Cerebellar cortex (tissue), 1 donor: ENCODE measurements around the gene AKT2.

Source experiments
- DNase-seq: peaks from one replicate; pipeline ENCODE4 v3.0.0-alpha.2; 2015; ENCODE audit warnings: low spot score

AKT2 gene

DNA sequence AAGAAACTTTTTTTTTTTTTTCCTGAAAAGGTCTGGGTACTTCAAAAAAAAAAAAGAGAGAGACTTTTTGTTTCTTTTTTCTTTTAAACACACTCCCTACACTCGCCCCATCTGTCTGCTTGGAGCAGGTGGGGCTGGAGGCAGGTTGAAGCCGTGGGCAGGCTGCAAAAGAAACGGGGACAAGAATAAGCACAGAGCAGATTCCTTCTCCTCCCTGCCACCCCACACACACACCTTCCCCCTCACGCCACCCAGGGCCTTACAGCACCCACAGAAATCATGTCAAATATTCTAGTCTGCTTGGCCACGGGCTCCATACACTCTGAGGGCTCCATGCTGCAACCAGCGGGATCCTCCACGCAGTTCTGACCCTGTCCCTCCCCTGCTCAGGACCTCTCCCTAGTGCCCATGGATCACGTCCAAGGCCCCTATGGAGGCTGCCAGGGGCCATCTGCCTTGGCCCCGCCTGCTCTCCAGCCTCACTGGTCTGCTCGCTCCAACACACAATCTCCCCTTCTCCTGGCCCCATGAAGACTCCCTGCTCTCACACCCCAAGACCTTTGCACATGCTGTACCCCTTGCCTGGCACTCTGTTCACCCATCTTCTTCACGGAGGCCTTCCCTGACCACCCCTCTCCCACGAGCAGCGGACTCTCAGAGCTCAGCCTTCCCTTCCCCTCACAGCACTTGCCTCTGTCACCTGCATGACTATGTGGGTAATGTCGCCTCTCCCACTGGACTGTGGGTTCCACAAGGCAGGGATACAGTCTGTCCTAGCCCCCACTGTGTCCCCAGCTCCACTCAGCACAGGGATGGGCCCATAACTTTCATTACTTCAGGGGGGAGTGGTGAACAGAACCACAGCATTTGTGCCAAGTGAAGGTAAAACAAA, 11.4 kb downstream of the AKT2 start:
- peak; percentile 73 for DNase-seq

DNA sequence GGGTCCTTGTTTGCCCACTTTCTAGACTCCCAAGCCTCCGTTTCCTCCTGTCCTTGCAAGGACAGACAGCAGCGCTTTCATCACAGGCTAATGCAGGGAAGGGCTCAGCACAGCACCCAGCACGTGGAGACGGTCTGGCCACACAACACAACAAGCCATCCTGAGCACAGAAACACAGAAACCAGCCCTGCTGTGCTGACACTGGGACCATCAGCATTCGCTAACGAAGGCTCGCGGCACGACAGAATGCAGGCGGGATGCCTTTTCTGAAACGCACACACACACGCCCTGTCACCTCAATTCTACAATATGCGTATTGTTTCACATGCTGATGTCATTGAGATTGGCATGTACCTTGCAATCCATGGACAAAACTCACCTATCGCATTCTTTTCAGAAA, 12.9 kb downstream of the AKT2 start:
- DNase-seq = no peak

DNA sequence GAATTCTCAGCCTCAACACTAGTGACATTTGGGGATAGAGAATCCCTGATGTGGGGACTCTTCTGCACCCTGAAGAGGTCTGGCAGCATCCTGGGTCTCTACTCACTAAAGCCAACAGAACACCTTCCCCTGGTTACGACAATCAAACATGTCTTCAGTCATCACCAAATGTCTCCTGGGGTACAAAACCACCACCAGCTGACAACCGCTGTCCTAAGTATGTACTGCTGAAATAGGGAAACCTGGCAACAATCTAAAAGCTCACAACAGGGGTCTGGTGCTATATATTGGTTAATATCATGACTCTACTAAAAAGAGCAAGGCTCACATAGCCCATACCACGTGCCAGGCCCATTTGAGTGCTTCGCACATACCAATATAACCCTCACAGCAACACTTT, 13.4 kb downstream of the AKT2 start:
- no peak for DNase-seq

DNA sequence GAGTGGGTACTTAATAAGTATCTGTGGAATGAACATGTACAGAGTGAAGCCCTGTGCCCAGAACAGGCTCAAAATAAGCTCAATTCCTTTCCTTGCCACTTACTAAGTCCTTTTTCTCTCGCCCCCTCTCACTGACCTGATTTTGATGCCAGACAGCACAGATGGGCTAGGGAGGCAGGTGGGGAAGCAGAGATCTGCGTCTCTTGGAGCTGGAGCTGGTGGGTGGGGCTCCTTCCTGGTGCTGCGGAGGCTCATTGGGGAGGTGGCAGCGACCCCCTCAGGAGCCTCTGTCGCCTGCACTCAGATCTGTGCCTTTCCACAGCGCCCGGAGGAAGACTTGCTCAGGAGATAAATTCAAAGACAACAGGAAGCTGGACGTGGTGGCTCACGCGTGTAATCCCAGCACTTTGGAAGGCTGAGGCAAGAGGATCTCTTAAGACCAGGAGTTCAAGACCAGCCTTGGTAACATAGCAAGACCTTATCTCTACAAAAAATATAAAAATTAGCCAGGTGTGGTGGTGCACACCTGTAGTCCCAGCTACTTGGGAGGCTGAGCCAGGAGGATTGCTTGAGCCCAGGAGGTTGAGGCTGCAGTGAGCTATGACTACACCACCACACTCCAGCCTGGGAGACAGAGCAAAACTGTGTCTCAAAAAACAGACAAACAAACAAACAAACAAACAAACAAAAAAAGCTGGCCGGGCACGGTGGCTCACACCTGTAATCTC, 14.6 kb downstream of the AKT2 start:
- DNase-seq = peak; percentile 95

DNA sequence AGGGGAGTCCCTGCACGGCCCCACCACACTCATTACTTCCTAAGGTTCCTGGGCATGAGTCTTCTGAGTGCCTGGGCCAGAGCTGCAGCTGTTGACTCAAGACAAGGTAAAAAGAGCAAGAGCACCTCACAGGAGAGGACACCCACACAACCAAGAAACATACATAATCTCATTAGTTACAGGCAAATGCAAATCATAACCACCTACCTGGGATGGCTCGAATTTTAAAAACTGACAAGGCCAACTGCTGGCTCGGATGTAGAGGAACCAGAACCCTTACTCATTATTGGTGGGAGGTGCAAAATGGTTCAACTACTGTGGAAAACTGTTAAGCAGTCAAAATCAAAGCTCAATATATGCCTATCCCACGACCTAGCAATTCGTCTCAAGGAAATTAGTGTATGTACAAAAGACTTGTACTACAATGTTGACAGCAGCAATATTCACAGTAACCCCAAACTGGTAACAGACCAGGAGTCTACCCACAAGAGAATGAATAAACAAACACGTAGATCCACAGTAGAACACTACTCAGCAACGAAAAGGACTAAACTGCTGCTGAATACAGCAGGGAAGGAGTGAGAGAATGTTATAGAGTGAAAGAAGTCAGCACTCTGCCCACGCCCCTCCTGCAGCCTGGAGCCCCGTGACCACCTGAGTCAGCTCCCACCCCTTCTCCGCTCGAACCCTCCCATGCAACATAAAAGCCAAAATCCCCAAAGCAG, 15.8 kb downstream of the AKT2 start:
- no peak for DNase-seq

DNA sequence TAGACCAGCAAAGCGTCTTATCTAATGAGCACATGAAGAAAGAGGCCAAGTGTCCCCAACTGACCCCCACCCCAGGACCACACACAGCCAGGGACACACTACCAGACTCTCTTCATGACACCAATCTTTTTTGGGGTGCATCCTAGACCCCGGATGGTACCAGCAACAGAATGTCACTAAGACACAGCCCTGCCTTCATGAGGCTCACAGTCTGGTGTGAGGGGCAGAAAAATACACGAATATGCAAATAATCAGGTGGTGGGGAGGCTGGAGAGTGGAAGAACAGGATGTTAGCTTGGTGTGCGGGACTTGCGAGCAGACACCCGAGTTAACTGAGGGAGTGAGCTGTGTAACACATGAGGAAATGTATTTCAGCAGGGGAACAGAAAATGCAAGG, 17.5 kb downstream of the AKT2 start:
- no peak for DNase-seq

DNA sequence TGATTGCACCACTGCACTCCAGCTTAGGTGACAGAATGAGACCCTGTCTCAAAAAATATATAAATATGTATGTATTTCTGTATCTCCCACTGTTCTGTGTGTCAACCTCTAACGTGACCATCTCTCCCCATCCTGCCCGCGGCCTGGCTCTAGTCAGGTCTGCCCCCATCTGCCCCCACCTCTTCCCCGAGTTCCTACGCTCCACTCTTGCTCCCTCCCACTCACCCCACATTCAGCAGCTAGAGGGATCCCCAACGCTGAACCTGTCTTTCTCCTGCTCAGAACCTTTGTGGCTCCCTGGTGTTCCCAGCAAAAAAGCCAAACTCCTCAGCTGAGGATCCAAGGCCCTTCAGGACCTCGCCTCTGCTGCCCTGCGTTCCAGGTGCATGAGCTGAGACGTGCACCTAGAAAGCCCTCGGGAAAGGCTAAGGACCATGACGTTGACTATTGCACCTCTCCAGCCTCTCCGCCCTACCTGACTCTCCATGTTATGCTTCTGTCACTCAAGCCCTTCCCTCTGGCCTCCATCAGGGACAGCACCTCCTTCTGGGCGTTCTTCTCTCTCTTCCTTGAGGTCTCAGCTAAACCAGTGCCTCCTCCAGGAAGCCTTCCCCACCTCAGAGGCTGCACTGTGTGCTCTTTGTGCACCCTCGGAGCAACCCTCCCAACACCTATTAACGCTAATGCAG, 18.1 kb downstream of the AKT2 start:
- no peak for DNase-seq

DNA sequence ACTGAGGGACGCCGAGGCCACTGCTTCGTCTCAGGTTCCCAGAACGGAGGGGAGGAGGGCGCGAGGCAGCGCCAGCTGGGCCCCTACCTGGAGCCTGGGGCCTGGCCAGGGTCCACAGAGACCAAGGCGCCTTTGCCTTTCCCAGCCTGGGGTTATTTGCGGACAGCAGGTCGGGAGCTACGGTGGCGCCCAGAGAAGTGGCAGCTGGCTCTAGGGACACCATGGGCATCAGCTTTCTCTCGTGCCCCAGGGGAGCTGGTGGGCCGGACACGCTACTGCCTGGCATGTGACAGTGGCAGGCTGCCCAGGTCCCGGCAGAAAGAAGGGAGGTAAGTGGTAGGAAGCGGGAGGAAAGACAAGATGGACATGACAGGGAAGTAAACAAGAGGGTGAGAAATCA, 19.0 kb downstream of the AKT2 start:
- peak; percentile 81 for DNase-seq

DNA sequence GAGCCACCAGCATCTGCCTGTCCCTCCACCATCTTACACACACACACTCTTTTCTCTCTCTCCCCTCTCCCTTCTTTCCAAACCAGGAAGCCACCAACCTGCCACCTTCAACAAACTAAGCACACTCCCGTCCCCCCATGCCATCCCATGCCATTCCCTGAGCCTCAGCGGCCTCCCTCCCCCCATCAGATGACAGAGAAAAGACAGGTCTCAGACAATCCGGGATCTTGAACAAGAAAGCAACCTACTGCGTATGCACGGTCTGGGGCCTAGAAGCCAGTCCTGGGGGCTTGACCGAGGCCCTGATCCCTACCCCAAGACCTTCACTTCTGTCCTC, 19.4 kb downstream of the AKT2 start:
- DNase-seq = no peak

DNA sequence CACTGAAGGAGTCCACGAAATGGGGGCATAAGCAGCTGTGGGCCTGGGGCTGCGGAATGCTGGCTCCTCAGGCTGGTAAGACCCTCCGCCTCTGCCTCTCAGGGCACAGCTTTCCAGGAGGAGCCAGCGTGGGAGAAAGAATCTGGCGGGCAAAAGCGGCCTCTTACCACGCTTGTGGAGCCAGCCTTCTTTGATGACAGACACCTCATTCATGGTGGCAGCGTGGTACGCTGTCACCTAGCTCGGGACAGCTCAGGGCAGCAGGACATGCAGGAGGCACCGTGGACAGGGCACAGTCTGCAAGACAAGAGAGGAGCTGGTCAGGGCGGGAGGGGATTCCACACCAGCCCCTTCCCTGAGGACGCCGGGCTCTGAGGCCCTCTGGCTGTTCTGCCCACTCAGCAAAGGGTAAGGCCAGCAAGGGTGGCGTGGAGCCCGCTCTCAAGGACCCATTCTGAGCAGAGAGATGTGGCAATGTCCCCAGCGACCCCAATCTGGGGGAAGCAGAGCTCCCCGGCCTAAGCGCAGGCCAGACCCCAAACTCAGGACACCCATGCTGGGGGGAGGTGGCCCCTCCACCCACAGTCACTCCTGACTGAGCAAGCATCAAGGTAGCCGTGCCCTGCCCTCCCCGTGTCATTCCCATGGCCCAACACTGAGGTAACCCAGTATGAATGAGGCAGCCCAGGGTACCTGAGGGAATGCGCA, 19.9 kb downstream of the AKT2 start:
- DNase-seq = no peak

DNA sequence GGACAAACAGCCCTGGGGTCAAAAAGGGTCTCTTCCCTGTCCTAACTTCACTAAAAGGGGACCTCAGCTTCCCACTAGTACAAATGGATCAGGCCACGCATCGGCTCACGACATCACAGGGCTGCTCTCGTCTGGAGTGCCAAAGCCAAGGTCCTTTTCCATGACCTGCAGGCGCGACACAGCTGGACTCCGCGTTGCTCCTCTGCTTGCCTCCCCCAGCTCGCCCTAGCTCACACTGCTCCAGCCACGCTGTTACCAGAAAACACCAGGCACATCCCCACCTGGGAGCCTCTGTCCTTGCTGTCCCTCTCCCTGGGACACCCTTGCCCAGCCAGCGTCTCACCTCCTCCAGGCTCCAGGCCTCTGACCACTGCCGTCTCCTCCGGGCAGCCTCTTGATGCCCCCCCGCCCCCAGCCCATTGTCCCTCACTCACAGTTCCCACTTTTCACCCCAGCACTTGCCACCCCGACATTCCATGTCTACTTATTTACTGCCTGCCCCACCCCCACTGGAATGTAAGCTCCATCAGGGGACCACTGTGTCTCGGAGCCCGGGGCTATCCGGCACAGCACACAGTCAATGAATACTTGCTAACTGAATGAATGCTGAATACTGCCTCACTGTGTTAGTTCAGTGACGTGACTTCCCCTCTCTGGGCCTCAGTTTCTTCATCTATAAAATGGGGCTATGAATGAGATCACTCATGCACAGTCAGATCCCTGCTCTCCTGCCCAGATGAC, 20.7 kb downstream of the AKT2 start:
- no peak for DNase-seq

DNA sequence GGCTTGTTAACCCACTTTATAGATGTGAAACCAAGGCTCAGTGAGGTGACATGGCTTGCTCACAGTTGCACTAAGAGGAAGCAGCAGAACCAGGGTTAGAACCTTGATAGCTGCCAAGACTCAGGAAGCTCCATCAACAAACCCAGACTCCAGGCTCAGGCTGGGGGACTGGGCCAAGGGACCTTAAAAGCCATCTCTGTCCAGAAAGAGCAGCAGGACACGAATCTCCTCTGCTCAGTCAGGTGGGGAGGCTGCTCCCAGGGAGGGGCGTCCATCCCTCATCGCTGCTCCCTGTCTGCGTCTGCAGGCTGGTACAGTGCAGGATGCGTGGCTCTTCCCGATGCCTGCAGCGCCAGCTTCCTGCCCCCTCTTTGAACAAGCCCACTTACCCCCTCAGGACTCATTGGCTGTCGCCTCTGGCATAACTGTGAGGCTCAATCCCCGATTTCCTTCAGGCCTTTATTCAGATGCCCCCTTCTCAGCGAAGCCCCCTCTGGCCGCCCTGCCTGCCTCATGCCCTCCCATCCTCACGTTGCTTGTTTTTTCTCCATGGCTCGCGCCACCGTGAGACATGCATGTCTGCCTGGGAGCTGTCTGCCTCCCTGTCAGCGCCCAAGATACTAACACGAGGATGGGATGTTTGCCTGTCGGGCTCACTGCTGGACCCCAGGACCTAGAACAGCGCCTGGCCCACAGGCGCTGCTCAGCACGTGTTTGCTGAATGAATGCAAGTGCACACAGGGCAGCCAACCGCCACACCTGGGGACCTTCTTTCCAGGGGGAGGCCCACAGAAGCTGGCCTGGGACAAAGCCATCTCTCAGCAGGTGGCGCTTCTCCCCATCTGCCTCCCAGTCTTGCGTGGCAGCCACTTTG, 21.5 kb downstream of the AKT2 start:
- peak; percentile 67 for DNase-seq

DNA sequence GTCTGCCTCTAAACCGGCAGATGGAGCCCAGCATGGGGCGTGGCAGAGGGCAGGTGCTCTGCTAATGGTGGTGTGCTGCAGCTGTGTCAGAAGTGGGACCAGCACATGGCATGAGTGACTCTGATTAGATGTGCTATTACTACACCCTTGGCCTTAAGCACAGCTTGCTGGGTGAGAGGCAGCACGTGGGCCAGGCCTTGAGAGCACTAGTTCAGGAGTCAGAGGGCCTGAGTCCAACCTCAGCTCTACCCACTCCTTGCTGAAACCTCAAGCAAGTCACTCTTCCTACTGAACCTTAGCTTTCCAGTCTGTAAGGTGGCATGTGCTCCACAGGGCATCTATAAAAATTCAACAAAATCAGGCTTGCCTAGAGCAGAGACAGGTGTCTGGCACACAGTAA, 22.7 kb downstream of the AKT2 start:
- DNase-seq = no peak

DNA sequence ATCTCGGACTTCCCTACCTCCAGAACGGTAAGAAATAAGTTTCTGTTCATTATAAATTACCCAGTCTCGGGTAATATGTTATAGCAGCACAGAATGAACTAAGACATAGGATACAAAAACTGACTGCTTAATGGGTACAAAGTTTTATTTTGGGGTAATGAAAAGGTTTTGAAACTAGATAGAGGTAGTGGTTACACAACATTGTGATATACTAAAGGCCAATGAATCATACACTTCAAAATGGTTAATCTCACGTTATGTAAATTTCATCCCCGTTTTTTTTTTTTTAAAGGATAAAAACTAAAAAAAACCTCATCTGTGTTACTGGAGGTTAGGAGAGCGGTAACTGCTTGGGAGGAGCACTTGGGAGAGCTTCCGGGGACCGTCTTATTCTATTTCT, 23.5 kb downstream of the AKT2 start:
- DNase-seq = no peak

DNA sequence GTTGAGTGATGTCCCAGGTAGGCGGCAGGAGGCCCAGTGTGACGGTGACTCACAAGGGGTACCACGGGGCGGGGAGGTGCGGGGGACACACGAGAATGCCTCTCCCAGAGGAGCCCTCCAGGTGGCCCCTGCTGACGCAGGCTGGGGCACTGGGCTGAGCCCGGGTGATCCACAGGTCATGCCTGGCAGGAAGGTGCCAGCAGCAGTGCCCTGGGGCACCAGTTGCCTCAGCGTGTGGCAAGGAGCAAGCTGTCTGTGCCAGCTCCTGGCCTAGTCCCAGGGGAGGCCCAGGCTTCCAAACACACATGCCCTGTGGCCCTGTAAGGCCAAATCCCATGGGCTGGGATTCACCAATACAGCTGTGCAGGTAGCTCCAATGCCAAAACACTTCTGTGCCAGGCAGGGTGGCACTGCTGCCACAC, 28.0 kb downstream of the AKT2 start:
- DNase-seq = no peak

DNA sequence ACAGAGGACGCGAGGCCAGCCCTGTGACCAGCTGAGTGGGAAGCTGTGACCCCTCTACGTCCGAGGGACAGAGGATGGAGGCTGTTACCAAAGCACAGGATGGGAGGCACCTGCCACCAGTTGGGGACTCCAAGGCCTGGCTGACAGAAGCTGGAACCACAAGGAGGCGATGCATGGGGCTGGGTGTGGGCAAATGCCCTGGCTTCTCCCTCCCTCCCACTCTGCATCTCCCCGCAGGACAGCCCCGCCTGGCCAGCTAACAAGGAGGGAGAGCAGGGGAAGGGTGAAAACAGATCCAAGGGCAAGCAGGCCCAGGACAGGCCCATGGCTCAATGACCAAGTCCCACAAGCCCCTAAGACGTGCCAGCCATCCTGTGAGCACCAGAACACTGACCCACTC, 28.6 kb downstream of the AKT2 start:
- no peak for DNase-seq

DNA sequence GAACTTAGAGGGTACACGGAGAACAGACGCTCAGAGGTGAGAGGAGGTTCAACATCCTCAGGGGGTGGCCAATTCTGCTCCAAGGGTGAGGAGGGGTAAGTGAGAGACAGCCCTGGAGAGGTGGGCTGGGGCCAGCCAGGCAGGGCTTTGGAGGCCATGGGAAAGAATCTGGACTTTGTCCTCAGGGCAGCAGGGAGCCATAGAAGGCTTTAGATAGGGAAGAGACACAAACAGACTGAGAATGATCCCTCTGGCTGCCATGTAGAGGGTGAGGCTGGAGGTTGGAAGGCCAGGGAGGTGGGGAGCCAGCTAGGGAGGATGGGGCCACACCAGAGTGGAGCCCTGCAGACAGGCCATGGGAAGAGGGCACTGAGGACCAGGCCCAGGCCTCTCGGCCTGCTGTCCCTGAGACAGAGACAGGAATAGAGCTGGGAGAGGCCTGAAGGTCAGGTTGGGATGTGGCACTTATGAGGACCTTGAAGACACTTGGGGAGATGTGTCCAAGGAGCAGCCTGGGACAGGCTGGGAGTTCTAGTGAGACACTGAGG, 29.5 kb downstream of the AKT2 start:
- no peak for DNase-seq

DNA sequence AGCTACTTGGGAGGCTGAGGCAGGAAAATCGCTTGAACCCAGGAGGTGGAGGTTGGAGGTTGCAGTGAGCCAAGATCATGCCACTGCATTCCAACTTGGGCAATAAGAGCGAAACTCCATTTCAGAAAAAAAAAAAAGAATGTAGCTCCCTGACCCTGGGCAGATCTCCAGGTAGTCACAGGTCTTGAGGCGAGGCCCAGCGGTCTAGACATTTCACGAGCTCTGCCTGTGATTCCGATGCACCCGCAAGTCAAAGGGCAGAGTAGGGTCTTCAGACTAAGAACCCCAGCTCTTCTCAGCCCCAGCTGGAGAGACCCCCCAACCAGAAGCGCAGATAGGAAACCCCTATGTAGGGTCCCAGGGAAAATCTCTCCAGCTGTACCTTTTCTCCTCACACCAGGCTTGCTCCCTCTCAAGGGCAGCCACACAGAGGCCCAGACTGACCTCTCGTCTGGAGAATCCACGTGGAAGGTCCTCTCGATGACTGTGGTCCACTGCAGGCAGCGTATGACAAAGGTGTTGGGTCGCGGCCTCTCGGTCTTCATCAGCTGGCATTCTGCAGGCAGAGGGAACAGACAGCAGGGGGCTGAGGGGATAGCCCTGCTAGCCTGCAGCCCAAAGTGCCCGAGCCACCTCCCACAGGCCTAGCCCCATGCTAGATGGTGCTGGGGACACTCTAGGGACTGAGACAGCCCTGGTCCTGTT, 30.3 kb downstream of the AKT2 start:
- no peak for DNase-seq

DNA sequence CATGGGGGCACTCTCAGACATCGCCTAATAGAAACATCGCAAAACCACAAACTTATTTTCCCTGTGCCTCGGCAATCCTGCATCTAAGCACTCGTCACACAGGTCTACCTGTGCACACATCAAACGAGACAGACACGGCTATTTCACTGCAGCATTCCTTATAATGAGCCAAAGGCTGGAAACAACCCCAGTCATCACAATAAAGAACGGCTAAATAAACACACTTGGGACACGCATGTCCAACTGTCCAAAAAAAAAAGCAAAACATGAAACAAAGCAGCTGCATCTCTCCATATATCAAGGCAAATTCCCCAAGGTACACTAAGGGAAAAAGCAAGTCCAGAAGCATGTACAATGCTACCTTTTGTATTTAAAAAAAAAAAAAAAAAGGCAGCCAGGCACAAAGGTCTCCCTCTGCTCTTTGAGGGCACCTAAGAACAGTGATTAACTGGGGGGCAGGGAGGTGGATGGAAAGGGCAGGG, 31.5 kb downstream of the AKT2 start:
- DNase-seq = no peak
